HepG2 (cell line): ENCODE measurements around the gene CHST14. TPM values are rescaled to one million over a fixed set of nuclear protein-coding genes. Genes with fewer than 3 reads are reported as not detected.

Source experiments
- ATAC-seq: fragments of 200-7000 bp; cut with Tn5 transposase; 3 replicates; pipeline ENCODE4 v1.9.1; 2020; ENCODE audit warnings: mild to moderate bottlenecking, moderate library complexity
- BruUV-seq: library from RNA; stranded (reverse); fragments of 400-500 nt; replicated peaks from 2 replicates; lab custom pipeline; 2021; lab: Mats Ljungman, UMichigan
- CTCF ChIA-PET: fragments of 300-600 bp; formaldehyde crosslinking; extraction: SDS; loops from one replicate; lab custom pipeline; 2021; ENCODE audit warnings: low total read pairs, inconsistent platforms, low intra/inter-chr PET ratio; lab: Yijun Ruan, JAX
- POLR2A ChIA-PET: fragments of 350-600 bp; sonication (Branson Sonifier 250); formaldehyde crosslinking; loops from one replicate; lab custom pipeline; 2020; ENCODE audit warnings: antibody characterized with exemption, inconsistent platforms; lab: Yijun Ruan, JAX
- DNase-seq: peaks from one replicate; pipeline ENCODE4 v3.0.0-alpha.2; 2015; ENCODE audit warnings: low spot score
- FAIRE-seq: peaks from 3 replicates; lab custom pipeline; 2011; peaks lifted over from hg19 to GRCh38; lab: Jason Lieb, UNC
- H2AFZ ChIP-seq: one replicate; pipeline ENCODE4 v1.6.1; 2011; ENCODE audit warnings: low read length, inconsistent platforms
- H3K27ac ChIP-seq: fragments of 300-600 bp; 3 replicates; pipeline ENCODE4 v1.8.0; 2011; ENCODE audit warnings: mixed run types, mild to moderate bottlenecking, mixed read lengths, low read length, inconsistent platforms; ENCODE audit not compliant: insufficient read depth; ENCODE audit errors: extremely low read length
- H3K27me3 ChIP-seq, 2 experiments: fragments of 200-600 bp in 1 of 2; 2 replicates in 1 of 2; 3 replicates in 1 of 2; pipeline versions ENCODE4 v1.6.0 to v1.8.0; 2011; ENCODE audit warnings: low read length in 2 of 2, mild to moderate bottlenecking in 2 of 2, moderate library complexity in 2 of 2, inconsistent platforms in 1 of 2; ENCODE audit not compliant: insufficient read depth in 2 of 2, control insufficient read depth in 1 of 2
- H3K36me3 ChIP-seq, 2 experiments: fragments of 200-600 bp in 1 of 2; replicated peaks in 1 of 2; 2 replicates in 1 of 2; 3 replicates in 1 of 2; pipeline versions ENCODE4 v1.5.1 to v1.8.0; 2011; ENCODE audit warnings: low read length in 2 of 2, inconsistent platforms in 1 of 2; ENCODE audit not compliant: insufficient read depth in 2 of 2, control insufficient read depth in 1 of 2
- H3K4me1 ChIP-seq: 2 replicates; pipeline ENCODE4 v1.5.1; 2012; ENCODE audit warnings: low read length, inconsistent platforms; ENCODE audit not compliant: insufficient read depth
- H3K4me2 ChIP-seq: 2 replicates; pipeline ENCODE4 v1.6.0; 2011; ENCODE audit warnings: low read depth, low read length, inconsistent platforms
- H3K4me3 ChIP-seq, 3 experiments: fragments of 200-600 bp in 1 of 3; sonication (generic), shearing (Covaris generic) in 1 of 3; replicated peaks in 1 of 3; 2 replicates each; pipeline ENCODE4 v1.5.1; 2011 to 2016; ENCODE audit warnings: low read length in 3 of 3, inconsistent platforms in 2 of 3, low read depth in 2 of 3, mild to moderate bottlenecking in 2 of 3, control low read depth in 1 of 3, mixed read lengths in 1 of 3; ENCODE audit not compliant: insufficient read depth in 1 of 3
- H3K79me2 ChIP-seq: one replicate; pipeline ENCODE4 v1.6.1; 2011; ENCODE audit warnings: low read length, inconsistent platforms; ENCODE audit not compliant: insufficient read depth
- H3K9ac ChIP-seq: 2 replicates; pipeline ENCODE4 v1.6.0; 2011; ENCODE audit warnings: mild to moderate bottlenecking, low read depth, low read length, inconsistent platforms; ENCODE audit not compliant: insufficient read depth
- H3K9me3 ChIP-seq: 2 replicates; pipeline ENCODE4 v1.5.1; 2012; ENCODE audit warnings: mild to moderate bottlenecking, low read length
- H4K20me1 ChIP-seq: 2 replicates; pipeline ENCODE4 v1.6.0; 2011; ENCODE audit warnings: inconsistent platforms, mild to moderate bottlenecking, low read length, moderate library complexity; ENCODE audit not compliant: insufficient read depth
- BATF2 ChIP-seq: sonication (generic); formaldehyde crosslinking; IDR thresholded peaks from 2 replicates; pipeline ENCODE4 v1.8.0; 2022; ENCODE audit warnings: mild to moderate bottlenecking, missing genetic modification reagents, moderate library complexity
- CEBPZ ChIP-seq: IDR thresholded peaks from 2 replicates; pipeline ENCODE4 v1.6.1; 2012; ENCODE audit warnings: low read length, improper control_type of control experiment
- HNRNPL ChIP-seq: fragments of 200-400 bp; formaldehyde crosslinking; IDR thresholded peaks from 2 replicates; pipeline ENCODE4 v1.6.1; 2017; ENCODE audit warnings: mild to moderate bottlenecking, low read depth, low read length
- HOXA5 ChIP-seq: sonication (generic); formaldehyde crosslinking; IDR thresholded peaks from 2 replicates; pipeline ENCODE4 v1.4.0; 2020; ENCODE audit warnings: missing genetic modification reagents
- IRF1 ChIP-seq: sonication (generic); formaldehyde crosslinking; IDR thresholded peaks from 2 replicates; pipeline ENCODE4 v1.4.0; 2020; ENCODE audit warnings: low read depth, mild to moderate bottlenecking, missing genetic modification reagents
- KLF13 ChIP-seq: sonication (generic); formaldehyde crosslinking; IDR thresholded peaks from 2 replicates; pipeline ENCODE4 v1.4.0; 2020; ENCODE audit warnings: mild to moderate bottlenecking, missing genetic modification reagents
- MATR3 ChIP-seq: sonication (generic); formaldehyde crosslinking; IDR thresholded peaks from 2 replicates; pipeline ENCODE4 v1.4.0; 2020; ENCODE audit warnings: missing genetic modification reagents
- NFATC3 ChIP-seq: sonication (generic); formaldehyde crosslinking; IDR thresholded peaks from 2 replicates; pipeline ENCODE4 v1.5.1; 2020; ENCODE audit warnings: mild to moderate bottlenecking, missing genetic modification reagents
- NFKB2 ChIP-seq: sonication (generic); formaldehyde crosslinking; IDR thresholded peaks from 2 replicates; pipeline ENCODE4 v1.4.0; 2020; ENCODE audit warnings: missing genetic modification reagents, borderline replicate concordance
- PHB2 ChIP-seq: fragments of 450-650 bp; IDR thresholded peaks from 2 replicates; pipeline ENCODE4 v1.6.1; 2018; ENCODE audit not compliant: partially characterized antibody
- SNRNP70 ChIP-seq: fragments of 200-400 bp; formaldehyde crosslinking; IDR thresholded peaks from 2 replicates; pipeline ENCODE4 v1.6.1; 2017; ENCODE audit warnings: mild to moderate bottlenecking, low read depth, low read length, moderate library complexity
- THAP8 ChIP-seq: sonication (generic); formaldehyde crosslinking; IDR thresholded peaks from 2 replicates; pipeline ENCODE4 v1.5.1; 2020; ENCODE audit warnings: missing genetic modification reagents, mild to moderate bottlenecking, borderline replicate concordance
- ZBTB2 ChIP-seq: sonication (generic); formaldehyde crosslinking; IDR thresholded peaks from 2 replicates; pipeline ENCODE4 v1.8.0; 2022; ENCODE audit warnings: low read depth, missing genetic modification reagents
- ZBTB44 ChIP-seq: sonication (generic); formaldehyde crosslinking; IDR thresholded peaks from 2 replicates; pipeline ENCODE4 v1.4.0; 2020; ENCODE audit warnings: missing genetic modification reagents
- ZNF253 ChIP-seq: sonication (generic); formaldehyde crosslinking; IDR thresholded peaks from 2 replicates; pipeline ENCODE4 v1.8.0; 2022; ENCODE audit warnings: mild to moderate bottlenecking, missing genetic modification reagents, borderline replicate concordance
- ZNF761 ChIP-seq: sonication (generic); formaldehyde crosslinking; conservative IDR thresholded peaks from 2 replicates; pipeline ENCODE4 v1.4.0; 2020; ENCODE audit warnings: mild to moderate bottlenecking, missing genetic modification reagents
- ZNF891 ChIP-seq: sonication (generic); formaldehyde crosslinking; IDR thresholded peaks from 2 replicates; pipeline ENCODE4 v1.5.0; 2020; ENCODE audit warnings: mild to moderate bottlenecking, missing genetic modification reagents
- WGBS: methylation state at CpG from one replicate; pipeline ENCODE4 v1.1.6; 2017; ENCODE audit warnings: low lambda C conversion rate; 5-methylcytosine and 5-hydroxymethylcytosine counted together
- in situ Hi-C: cut with HindIII; loops from 2 replicates; pipeline ENCODE4 v1.10.0; 2017; ENCODE audit warnings: low pct_unique_long_range_greater_than_20kb; ENCODE audit not compliant: extremely low pct_ligation_motif_present
- intact Hi-C: fragments of 100-400 bp; cut with micrococcal nuclease; formaldehyde crosslinking; loops from one replicate; pipeline ENCODE4 v1.10.0; 2022; ENCODE audit not compliant: unreplicated experiment
- polyA plus RNA-seq, 8 experiments: library from polyadenylated mRNA; depleted of rRNA in 3 of 8; stranded (reverse) in 7 of 8; unstranded in 1 of 8; fragments of >200 nt; fragmentation: Illumina TruSeq in 4 of 8; extraction: Trizol in 4 of 8; gene quantifications; 2 replicates each; pipeline versions ENCODE4 v1.2.1 to v1.2.3, GENCODE V29; 2011 to 2016; ENCODE audit warnings: low read depth in 4 of 8, missing spikeins in 1 of 8, mixed read lengths in 1 of 8; ENCODE audit not compliant: insufficient read depth in 1 of 8
- total RNA-seq, 5 experiments: library from RNA; depleted of rRNA; stranded (reverse); fragments of >200 nt; fragmentation: Illumina TruSeq; extraction: Trizol; gene quantifications; 2 replicates each; pipeline ENCODE4 v1.2.3, GENCODE V29; 2016; ENCODE audit warnings: low read depth in 1 of 5

Gene CHST14
- total and polyA plus RNA-seq, 2 of the 13 experiments (the other 11 are each of a cell fraction or from before 2014, with no cell fraction given), result 8.9 to 12.4 TPM

GRCh38 chr15:40460404-40460803, 10.4 kb upstream of the CHST14 start:
- Histone ChIP-seq H3K4me2 (no peak overlapping the region), H3K9me3 (no peaks in the 10 kb centered on the region), H4K20me1 (no peaks in the 10 kb centered on the region), H2AFZ (no peak overlapping the region), H3K4me3 (no peak overlapping the region), H3K36me3 (peaks cover 20 to 41% of the 10 kb centered on the region in 2 experiments; a peak in 4 of 5 replicates), H3K9ac (no peak overlapping the region), H3K4me1 (peaks cover 20% of the 10 kb centered on the region), H3K27ac (no peak overlapping the region), H3K27me3 (no peaks in the 10 kb centered on the region), H3K79me2 (peaks cover 14% of the 10 kb centered on the region)
- intact Hi-C loops (no loop called here), in situ Hi-C loops (no loop called here)
- no peak for DNase-seq
- no TSS peak for BruUV-seq
- FAIRE-seq, result no peak
- ATAC-seq, result no peak
- 100% methylated on average over 2 of the region's 2 CpGs for WGBS
- CTCF ChIA-PET, result no interaction called here
- POLR2A ChIA-PET, result no interaction called here
- TF ChIP-seq ZBTB44 (CRISPR knock-in tag) (no peak), SNRNP70 (no peak), CEBPZ (no peak), ZBTB2 (CRISPR knock-in tag) (no peak), MATR3 (CRISPR knock-in tag) (no peak), ZNF253 (no peak), NFKB2 (CRISPR knock-in tag) (no peak), PHB2 (no peak), KLF13 (no peak), BATF2 (CRISPR knock-in tag) (no peak), HOXA5 (CRISPR knock-in tag) (no peak), ZNF891 (CRISPR knock-in tag) (no peak), HNRNPL (no peak), ZNF761 (CRISPR knock-in tag) (no peak), THAP8 (no peak), IRF1 (no peak), NFATC3 (no peak)
